Left lung (tissue), 10 donors: ENCODE results near the gene RFPL3. TPM values are rescaled to one million over a fixed set of nuclear protein-coding genes. Genes with fewer than 3 reads are reported as not detected.

Experiments used
- ATAC-seq: fragments of 200-7000 bp; cut with Tn5 transposase; one replicate; pipeline ENCODE4 v1.9.1; 2020; ENCODE audit warnings: moderate library complexity
- DNase-seq, 4 donors: peaks; one replicate each; pipeline ENCODE4 v3.0.0-alpha.2; 2013 to 2020
- H3K27ac ChIP-seq, 2 donors: fragments of 200-600 bp; sonication (generic) in 1 of 2; one replicate each; pipeline versions ENCODE4 v1.5.0 to v1.8.0; 2020 to 2021
- H3K27me3 ChIP-seq, 2 donors: fragments of 200-600 bp; sonication (generic) in 1 of 2; one replicate each; pipeline versions ENCODE4 v1.5.0 to v1.8.0; 2020 to 2021
- H3K36me3 ChIP-seq, 2 donors: fragments of 200-600 bp; sonication (generic) in 1 of 2; one replicate each; pipeline versions ENCODE4 v1.5.0 to v1.8.0; 2020 to 2021
- H3K4me1 ChIP-seq, 2 donors: fragments of 200-600 bp; one replicate each; pipeline ENCODE4 v1.8.0; 2021
- H3K4me3 ChIP-seq, 2 donors: fragments of 200-600 bp; sonication (generic) in 1 of 2; one replicate each; pipeline versions ENCODE4 v1.5.0 to v1.8.0; 2020 to 2021; ENCODE audit warnings: mild to moderate bottlenecking in 1 of 2
- H3K9me3 ChIP-seq, 2 donors: fragments of 200-600 bp; sonication (generic) in 1 of 2; one replicate each; pipeline versions ENCODE4 v1.5.0 to v1.8.0; 2020 to 2021
- intact Hi-C, 2 donors: fragments of 100-400 bp; cut with DNase I; formaldehyde crosslinking; loops; one replicate each; pipeline versions ENCODE4 v1.11.2 to v1.14.2; 2022
- polyA plus RNA-seq, 6 donors: library from polyadenylated mRNA; unstranded; fragments of 120-200 nt; gene quantifications; one replicate each; pipeline ENCODE4 v1.2.1, GENCODE V29; 2013; ENCODE audit not compliant: insufficient read length in 6 of 6
- total RNA-seq, 2 donors: library from RNA; stranded (reverse); fragmentation: NEBNext Ultra II Directional; extraction: Animal tissue kit (Norgen Biotek cat#: 25700); gene quantifications; one replicate each; pipeline ENCODE4 v1.2.1, GENCODE V29; 2021
- TF ChIP-seq, protein P1 (sequence below), 2 donors: fragments of 200-600 bp; sonication (generic) in 1 of 2; IDR thresholded peaks; one replicate each; pipeline versions ENCODE4 v1.5.0 to v1.8.0; 2021; ENCODE audit warnings: antibody characterized with exemption in 2 of 2
- donor health status: DM: no; HTN: yes; CAD: no.
- donor health status: DM: no; HTN: no; CAD: no.

Gene RFPL3
- total and polyA plus RNA-seq, 8 donors = 0.24 TPM; not detected in 7

DNA sequence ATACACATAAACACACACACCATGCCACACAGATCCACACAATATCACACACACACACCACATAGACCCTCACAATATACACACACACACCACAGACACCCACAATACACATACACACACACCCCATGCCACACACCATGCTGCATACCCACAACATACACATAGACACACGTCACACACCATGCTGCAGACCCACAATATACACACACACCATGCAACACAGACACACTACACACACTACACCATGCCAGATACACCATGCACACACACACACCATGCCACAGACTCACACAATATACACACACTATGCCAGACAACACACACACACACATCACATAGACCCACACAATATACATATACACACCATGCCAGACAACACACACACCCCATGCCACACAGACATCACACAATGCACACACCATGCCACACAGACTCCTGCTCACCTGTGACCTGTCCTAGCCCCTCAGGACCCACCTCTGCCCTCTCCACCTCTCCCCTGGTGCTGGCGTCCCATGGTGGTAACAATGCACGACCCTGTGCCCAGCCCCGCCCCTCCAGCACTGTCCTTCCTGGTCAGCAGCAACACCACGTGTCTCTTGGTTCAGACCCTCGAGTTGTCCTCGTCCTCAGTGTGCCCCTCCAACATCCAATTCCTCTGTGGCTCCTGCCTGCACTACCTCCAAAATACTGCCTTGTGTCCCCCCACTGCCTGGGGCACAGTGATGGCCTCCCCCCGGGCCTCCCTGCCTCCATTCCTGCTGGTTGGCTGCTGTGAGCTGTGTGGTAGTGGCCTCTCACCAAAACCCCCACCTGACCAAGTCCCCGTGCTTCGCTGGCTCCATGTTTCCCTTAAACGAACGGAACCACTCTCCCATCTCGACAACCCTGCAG, 23.7 kb upstream of the RFPL3 start:
- Histone ChIP-seq H3K27me3 (peaks cover 0 to 47% of the 10 kb centered on the region in 2 donors), H3K9me3 (no peaks in the 10 kb centered on the region), H3K4me3 (no peak overlapping the region), H3K27ac (no peak overlapping the region), H3K36me3 (no peaks in the 10 kb centered on the region), H3K4me1 (no peaks in the 10 kb centered on the region)
- intact Hi-C loops = no loop called here
- TF ChIP-seq, protein P1, sequence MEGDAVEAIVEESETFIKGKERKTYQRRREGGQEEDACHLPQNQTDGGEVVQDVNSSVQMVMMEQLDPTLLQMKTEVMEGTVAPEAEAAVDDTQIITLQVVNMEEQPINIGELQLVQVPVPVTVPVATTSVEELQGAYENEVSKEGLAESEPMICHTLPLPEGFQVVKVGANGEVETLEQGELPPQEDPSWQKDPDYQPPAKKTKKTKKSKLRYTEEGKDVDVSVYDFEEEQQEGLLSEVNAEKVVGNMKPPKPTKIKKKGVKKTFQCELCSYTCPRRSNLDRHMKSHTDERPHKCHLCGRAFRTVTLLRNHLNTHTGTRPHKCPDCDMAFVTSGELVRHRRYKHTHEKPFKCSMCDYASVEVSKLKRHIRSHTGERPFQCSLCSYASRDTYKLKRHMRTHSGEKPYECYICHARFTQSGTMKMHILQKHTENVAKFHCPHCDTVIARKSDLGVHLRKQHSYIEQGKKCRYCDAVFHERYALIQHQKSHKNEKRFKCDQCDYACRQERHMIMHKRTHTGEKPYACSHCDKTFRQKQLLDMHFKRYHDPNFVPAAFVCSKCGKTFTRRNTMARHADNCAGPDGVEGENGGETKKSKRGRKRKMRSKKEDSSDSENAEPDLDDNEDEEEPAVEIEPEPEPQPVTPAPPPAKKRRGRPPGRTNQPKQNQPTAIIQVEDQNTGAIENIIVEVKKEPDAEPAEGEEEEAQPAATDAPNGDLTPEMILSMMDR (IDR thresholded peaks at IDR 0.05) = no peak
- DNase-seq = peak in 1 of 4 donors; percentile 65
- no peak for ATAC-seq

GRCh38 chr22:32334660-32335365, 22.9 kb upstream of the RFPL3 start:
- Histone ChIP-seq H3K36me3 (no peaks in the 10 kb centered on the region), H3K9me3 (no peaks in the 10 kb centered on the region), H3K4me3 (no peak overlapping the region), H3K27me3 (peaks cover 0 to 49% of the 10 kb centered on the region in 2 donors), H3K27ac (no peak overlapping the region), H3K4me1 (no peaks in the 10 kb centered on the region)
- intact Hi-C loops = no loop called here
- DNase-seq (peak in 1 of 4 donors; percentile 45), ATAC-seq (no peak)
- TF ChIP-seq, protein P1 (IDR thresholded peaks at IDR 0.05) = no peak

GRCh38 chr22:32335471-32335870, 22.2 kb upstream of the RFPL3 start:
- TF ChIP-seq, protein P1 (IDR thresholded peaks at IDR 0.05) = no peak
- DNase-seq (no peak), ATAC-seq (no peak)
- no peaks in the 10 kb centered on the region for H3K9me3 ChIP-seq
- H3K36me3 ChIP-seq = no peaks in the 10 kb centered on the region
- H3K27me3 ChIP-seq = peaks cover 0 to 51% of the 10 kb centered on the region in 2 donors
- intact Hi-C loops = no loop called here
- H3K4me3 ChIP-seq = no peak overlapping the region
- H3K27ac ChIP-seq = no peak overlapping the region
- no peaks in the 10 kb centered on the region for H3K4me1 ChIP-seq

DNA sequence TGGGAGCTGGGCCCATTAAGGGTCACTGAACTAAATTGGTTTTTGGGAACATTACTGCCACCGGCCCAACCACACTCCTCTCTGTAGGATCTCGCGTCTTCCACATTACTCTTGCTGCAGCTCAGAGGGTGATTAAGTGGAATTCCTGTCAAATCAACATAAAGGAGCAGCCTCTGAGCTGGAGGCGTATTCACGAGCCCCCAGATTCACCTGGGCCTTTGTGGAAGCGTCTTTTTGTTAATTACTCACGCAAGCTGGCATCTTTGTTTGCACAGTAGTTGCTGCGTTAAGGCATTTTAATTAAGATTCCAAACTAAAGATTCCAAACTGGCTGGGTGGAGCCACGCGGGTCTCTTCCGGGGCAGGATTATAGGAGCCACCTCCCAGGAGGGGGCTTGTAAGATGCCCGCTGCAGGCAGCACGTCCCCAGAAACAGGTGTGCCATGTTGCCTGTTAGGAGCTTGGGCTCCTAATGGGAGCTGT, 21.5 kb upstream of the RFPL3 start:
- no peaks in the 10 kb centered on the region for H3K4me1 ChIP-seq
- H3K9me3 ChIP-seq = no peaks in the 10 kb centered on the region
- DNase-seq = no peak
- no peaks in the 10 kb centered on the region for H3K36me3 ChIP-seq
- peaks cover 0 to 57% of the 10 kb centered on the region in 2 donors for H3K27me3 ChIP-seq
- intact Hi-C loops = no loop called here
- H3K27ac ChIP-seq = peak overlapping the region in 1 of 2 donors; percentile 16
- no peak overlapping the region for H3K4me3 ChIP-seq
- TF ChIP-seq, protein P1 (IDR thresholded peaks at IDR 0.05) = no peak
- ATAC-seq = no peak
